GM19397 (cell line): ENCODE data around the gene ST6GALNAC3.

Experiments used
- ATAC-seq: cut with Tn5 transposase; IDR thresholded peaks from one replicate; pipeline ENCODE4 v1.9.1; 2021; ENCODE audit warnings: mild to moderate bottlenecking, moderate library complexity; ENCODE audit not compliant: unreplicated experiment

Gene ST6GALNAC3

DNA sequence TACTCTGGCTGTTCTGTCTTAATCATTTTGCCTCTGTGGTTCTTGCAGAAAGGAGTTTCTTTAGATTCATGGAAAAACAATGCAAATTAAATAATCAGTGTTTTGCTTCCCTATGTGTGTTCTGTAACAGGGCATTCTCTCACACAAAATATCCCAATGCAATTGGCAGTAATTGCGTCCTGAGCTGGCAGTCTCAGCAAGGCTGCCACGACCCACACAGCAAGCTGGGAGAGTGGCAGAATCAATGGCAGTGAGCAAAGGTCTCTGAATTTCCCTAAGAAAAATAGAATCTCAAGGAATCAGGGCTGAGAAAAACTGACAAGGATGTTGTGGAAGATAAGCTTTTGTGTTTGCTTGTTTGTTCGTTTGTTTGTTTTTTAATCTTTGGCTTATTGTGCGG lies 594.6 kb downstream of the ST6GALNAC3 start:
- no peak for ATAC-seq

DNA sequence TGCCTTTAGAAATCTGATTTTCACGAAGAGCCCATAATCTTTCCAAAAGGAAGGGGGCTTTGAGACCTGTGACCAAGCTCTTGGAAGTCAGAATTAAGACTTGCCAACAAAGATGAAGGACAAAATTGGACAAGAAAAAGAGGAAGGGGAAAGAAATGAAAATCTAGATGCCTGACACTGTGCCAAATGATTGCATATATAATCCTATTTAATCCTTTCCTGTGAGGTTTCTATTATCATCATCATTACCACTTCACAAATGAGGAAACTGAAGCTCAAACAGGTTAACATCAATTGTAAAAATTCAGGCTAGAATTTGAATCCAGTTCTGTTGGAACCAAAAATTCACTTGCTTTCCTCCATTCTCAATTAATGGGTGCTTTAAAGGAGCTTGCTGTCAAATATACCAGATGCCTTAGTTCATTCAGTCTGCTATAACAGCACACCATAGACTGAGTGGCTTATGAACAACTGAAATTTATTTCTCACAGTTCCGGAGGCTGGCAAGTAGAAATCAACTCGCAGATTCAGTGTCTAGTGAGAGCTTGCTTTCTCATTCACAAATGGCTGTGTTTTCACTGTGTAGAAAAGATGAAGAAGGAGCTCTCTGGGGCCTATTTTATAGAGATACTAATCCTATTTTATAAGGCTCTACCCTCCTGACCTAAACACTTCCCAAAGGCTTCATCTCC lies 595.2 kb downstream of the ST6GALNAC3 start:
- no peak for ATAC-seq

DNA sequence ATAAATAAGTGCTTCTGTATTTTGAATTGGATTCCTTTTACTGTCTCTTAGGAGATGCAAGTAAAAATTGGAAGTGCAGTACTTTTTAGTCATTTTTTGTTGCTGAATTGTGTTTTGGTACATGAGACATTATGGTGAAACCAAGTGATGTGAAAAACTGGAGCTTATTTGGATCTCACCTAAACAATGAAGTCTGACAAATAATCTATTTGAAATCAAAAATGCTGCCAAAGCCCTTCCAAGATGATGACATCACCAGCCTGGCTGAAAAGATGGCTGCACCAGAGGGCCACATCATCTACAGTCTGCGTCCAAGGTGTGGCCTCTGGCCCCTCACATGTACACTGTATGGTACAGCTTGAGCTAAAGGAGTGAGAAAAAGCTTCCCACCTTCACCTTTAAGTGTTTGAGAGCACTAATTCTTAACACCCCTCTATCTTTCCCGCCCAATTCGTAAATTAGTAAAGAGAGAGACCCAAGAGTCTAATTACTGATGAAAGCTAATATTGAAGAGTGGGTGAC lies 600.2 kb downstream of the ST6GALNAC3 start:
- no peak for ATAC-seq

DNA sequence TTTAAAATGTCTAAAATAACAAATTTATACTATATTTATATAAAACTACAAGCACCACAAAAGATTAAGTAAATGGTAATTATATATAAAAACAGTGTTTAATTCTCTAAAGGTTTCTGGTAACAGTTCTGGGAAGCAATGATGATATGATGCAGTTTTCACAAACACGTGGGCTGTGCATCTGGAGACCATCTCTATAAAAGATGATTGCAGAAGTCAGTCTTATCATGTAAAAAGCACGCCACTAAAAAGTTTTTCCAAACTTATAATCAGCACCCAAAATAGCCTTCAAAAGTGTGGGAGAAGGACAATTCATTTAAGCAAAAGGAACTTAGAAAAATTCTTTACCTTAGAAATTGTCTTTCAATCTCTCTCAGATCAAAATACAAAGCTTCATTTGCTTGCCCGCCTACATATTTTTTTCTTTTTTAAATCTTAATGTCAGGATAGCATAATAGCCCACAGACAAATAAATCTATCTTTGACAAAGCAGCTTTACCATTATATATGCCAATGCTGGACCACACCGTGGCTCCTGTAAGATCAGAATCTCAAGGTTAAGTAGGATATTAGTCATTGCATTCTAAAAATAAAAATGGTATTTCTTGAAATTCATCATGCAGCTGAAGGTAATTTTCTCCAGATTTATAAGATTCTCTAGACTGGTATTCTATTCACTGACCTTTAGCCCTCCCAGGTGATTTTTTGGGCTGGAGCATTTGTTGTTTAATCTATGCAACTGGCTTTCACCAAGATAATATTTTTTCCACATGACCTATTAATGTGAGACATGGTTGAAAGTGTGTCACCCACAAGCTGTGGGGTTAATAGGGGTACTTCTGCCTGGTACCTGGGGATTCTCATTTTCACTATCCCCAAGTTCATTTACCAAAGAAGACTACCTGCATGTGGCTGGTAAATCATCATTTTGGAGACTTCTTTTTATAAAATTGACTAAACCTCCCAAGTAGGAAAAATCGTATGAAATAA lies 603.2 kb downstream of the ST6GALNAC3 start:
- no peak for ATAC-seq

DNA sequence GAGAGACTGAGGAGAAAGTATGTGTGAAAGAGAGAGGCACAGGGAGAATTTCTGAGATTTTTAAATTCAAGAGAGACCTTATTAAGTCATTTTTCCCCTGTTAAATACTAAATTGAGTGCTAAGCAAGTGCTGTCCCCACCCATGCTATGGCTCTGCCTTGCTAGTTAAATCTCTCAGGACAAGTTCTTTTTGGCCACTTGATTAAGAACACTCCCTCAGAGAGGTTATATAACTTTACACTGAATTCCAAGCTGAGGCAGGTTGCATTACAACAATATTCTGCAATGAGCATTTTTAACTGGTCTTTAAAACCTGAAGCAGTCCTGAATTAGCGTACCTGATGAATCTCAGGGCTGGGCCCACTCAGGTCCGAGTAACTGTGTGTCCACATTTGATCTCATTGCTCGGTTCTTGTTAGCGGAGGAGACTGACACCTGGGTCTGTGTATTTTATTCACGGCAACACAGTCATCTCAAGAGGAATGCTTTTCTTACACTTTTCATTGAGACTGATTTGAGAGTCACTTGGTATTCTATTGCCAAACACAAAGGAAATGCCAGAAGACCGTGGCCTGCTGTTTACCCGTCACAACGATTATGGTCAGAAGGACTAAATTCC lies 605.1 kb downstream of the ST6GALNAC3 start:
- ATAC-seq, result no peak

DNA sequence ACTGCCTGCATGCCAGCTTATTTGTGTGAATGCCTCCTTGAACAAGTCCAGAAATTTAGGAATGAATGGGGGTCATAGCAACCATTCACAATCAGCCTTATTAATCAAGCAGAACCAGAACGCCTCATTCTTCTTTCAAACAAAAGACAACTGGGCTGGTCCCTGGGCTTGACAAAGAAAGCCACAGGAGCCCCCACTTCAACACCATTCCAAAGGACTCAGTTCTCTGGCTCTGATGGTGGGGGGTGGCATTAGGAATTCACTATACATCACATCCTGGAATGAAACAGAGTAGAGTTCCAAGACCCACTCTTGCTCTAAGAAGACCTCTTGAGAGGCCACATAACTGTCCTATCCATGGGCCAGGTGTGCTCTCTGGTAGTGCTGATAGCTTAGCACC lies 606.1 kb downstream of the ST6GALNAC3 start:
- ATAC-seq, result no peak

DNA sequence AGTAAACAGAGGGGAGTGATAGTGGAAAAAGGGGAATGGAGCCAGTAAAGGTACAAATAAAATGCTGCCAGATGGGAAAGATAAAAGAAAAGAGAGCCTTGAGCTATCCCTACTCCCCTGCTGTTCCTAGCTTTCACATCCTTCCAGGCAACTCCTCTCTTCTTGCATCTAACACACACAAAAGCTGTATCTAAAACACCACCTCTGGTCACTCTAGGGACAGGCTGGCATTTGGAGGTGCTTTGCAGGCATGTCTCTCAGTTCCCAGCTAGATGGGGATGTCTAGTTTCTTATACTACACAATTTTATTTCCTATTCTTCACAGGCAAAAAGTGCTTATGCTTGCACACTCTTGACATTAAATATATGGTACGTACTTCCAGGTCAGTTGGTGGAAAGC lies 607.6 kb downstream of the ST6GALNAC3 start:
- ATAC-seq, result no peak
